Measurements from ENCODE around the gene STK17B.

- TF ChIP-seq, protein P1, sequence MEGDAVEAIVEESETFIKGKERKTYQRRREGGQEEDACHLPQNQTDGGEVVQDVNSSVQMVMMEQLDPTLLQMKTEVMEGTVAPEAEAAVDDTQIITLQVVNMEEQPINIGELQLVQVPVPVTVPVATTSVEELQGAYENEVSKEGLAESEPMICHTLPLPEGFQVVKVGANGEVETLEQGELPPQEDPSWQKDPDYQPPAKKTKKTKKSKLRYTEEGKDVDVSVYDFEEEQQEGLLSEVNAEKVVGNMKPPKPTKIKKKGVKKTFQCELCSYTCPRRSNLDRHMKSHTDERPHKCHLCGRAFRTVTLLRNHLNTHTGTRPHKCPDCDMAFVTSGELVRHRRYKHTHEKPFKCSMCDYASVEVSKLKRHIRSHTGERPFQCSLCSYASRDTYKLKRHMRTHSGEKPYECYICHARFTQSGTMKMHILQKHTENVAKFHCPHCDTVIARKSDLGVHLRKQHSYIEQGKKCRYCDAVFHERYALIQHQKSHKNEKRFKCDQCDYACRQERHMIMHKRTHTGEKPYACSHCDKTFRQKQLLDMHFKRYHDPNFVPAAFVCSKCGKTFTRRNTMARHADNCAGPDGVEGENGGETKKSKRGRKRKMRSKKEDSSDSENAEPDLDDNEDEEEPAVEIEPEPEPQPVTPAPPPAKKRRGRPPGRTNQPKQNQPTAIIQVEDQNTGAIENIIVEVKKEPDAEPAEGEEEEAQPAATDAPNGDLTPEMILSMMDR (optimal IDR thresholded peaks at IDR 0.05 in 1 of 3, IDR thresholded peaks at IDR 0.05 in 1 of 3, conservative IDR thresholded peaks at IDR 0.05 in 1 of 3; ENCODE audit: extremely low read depth in 1 of 3, insufficient read depth in 2 of 3, low read length in 3 of 3), result no peak
- TF ChIP-seq EZH2 (IDR thresholded peaks at IDR 0.05; ENCODE audit: low read length), result no peak
Measured at GRCh38 chr2:196170606-196171247, 651 bp downstream of the STK17B start.

Data from keratinocyte (primary cell).